ENCODE results near the gene KCNJ6. TPM values are rescaled to one million over a fixed set of nuclear protein-coding genes. Genes with fewer than 3 reads are reported as not detected.

Gene KCNJ6
- total and polyA plus RNA-seq, 10 of the 15 experiments (the other 5 are each of a cell fraction or from before 2014, with no cell fraction given) = 0.03 to 0.07 (median 0.04) TPM; not detected in 7

DNA sequence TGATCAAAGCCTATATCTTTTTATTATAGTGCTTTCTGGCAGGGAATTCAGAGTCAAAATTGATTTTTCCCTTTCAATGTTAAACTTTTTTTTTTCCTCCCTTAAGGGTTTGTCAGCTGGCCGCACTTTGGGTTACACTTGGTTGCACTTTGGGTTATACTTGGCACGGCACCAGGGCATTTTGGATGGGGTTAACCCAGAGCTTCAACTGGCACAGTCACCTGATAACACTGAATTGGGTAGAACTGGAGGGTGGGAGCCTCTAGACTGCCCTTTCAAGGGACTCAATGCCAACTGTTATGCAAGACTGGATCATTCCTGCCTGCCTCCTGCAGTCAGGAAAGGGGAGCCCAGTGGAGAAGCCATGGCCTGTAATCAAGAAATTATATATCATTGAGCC is 211.5 kb downstream of the KCNJ6 start (continued):
- TF ChIP-seq RB1 (IDR thresholded peaks at IDR 0.05; ENCODE audit: borderline replicate concordance) (no peak), SRF (IDR thresholded peaks at IDR 0.05; ENCODE audit: low read depth in 2 of 2, low read length in 2 of 2) (no peak)
- TF ChIP-seq, protein P1, sequence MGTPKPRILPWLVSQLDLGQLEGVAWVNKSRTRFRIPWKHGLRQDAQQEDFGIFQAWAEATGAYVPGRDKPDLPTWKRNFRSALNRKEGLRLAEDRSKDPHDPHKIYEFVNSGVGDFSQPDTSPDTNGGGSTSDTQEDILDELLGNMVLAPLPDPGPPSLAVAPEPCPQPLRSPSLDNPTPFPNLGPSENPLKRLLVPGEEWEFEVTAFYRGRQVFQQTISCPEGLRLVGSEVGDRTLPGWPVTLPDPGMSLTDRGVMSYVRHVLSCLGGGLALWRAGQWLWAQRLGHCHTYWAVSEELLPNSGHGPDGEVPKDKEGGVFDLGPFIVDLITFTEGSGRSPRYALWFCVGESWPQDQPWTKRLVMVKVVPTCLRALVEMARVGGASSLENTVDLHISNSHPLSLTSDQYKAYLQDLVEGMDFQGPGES (IDR thresholded peaks at IDR 0.05) = no peak

DNA sequence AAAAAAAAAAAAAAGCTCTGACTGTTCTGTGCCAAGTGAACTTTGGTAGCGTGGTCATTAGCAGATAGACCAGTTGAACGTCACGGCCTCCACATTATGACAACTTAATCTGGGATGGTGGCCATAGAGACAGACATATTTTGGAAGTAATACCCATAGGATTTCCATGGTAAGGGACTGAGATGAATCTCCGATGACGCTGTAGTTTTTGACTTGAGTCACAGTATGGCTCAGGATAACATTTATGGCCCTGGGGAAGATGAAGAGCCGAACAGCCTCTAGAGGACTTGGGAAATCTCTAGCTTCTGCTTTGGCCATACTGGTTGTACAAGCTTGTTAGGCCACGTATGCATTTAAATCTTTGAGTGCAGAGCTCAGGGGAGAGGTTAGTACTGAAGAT is 214.0 kb downstream of the KCNJ6 start:
- POLR2A ChIA-PET = no interaction called here
- TF ChIP-seq EED (IDR thresholded peaks at IDR 0.05; ENCODE audit: low read depth) (no peak), MXI1 (IDR thresholded peaks at IDR 0.05; ENCODE audit: low read depth, low read length) (no peak), PAX8 (IDR thresholded peaks at IDR 0.05) (no peak), MTA2 (IDR thresholded peaks at IDR 0.05; ENCODE audit: low read depth) (no peak), SIX5 (IDR thresholded peaks at IDR 0.05; ENCODE audit: low read depth, low read length, severe bottlenecking) (no peak), POLR2AphosphoS5 (IDR thresholded peaks at IDR 0.05; ENCODE audit: low read length) (no peak), ZNF217 (IDR thresholded peaks at IDR 0.05) (no peak)
- TF ChIP-seq, protein P2, sequence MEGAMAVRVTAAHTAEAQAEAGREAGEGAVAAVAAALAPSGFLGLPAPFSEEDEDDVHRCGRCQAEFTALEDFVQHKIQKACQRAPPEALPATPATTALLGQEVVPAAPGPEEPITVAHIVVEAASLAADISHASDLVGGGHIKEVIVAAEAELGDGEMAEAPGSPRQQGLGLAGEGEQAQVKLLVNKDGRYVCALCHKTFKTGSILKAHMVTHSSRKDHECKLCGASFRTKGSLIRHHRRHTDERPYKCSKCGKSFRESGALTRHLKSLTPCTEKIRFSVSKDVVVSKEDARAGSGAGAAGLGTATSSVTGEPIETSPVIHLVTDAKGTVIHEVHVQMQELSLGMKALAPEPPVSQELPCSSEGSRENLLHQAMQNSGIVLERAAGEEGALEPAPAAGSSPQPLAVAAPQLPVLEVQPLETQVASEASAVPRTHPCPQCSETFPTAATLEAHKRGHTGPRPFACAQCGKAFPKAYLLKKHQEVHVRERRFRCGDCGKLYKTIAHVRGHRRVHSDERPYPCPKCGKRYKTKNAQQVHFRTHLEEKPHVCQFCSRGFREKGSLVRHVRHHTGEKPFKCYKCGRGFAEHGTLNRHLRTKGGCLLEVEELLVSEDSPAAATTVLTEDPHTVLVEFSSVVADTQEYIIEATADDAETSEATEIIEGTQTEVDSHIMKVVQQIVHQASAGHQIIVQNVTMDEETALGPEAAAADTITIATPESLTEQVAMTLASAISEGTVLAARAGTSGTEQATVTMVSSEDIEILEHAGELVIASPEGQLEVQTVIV (IDR thresholded peaks at IDR 0.05; ENCODE audit: borderline replicate concordance, partially characterized antibody) = no peak
- TF ChIP-seq, protein P3, sequence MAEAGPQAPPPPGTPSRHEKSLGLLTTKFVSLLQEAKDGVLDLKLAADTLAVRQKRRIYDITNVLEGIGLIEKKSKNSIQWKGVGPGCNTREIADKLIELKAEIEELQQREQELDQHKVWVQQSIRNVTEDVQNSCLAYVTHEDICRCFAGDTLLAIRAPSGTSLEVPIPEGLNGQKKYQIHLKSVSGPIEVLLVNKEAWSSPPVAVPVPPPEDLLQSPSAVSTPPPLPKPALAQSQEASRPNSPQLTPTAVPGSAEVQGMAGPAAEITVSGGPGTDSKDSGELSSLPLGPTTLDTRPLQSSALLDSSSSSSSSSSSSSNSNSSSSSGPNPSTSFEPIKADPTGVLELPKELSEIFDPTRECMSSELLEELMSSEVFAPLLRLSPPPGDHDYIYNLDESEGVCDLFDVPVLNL (IDR thresholded peaks at IDR 0.05; ENCODE audit: low read depth, low read length) = no peak
- TF ChIP-seq, protein P4, sequence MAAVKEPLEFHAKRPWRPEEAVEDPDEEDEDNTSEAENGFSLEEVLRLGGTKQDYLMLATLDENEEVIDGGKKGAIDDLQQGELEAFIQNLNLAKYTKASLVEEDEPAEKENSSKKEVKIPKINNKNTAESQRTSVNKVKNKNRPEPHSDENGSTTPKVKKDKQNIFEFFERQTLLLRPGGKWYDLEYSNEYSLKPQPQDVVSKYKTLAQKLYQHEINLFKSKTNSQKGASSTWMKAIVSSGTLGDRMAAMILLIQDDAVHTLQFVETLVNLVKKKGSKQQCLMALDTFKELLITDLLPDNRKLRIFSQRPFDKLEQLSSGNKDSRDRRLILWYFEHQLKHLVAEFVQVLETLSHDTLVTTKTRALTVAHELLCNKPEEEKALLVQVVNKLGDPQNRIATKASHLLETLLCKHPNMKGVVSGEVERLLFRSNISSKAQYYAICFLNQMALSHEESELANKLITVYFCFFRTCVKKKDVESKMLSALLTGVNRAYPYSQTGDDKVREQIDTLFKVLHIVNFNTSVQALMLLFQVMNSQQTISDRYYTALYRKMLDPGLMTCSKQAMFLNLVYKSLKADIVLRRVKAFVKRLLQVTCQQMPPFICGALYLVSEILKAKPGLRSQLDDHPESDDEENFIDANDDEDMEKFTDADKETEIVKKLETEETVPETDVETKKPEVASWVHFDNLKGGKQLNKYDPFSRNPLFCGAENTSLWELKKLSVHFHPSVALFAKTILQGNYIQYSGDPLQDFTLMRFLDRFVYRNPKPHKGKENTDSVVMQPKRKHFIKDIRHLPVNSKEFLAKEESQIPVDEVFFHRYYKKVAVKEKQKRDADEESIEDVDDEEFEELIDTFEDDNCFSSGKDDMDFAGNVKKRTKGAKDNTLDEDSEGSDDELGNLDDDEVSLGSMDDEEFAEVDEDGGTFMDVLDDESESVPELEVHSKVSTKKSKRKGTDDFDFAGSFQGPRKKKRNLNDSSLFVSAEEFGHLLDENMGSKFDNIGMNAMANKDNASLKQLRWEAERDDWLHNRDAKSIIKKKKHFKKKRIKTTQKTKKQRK (IDR thresholded peaks at IDR 0.05; ENCODE audit: low read depth, low read length) = no peak
- H3K36me3 ChIP-seq (ENCODE audit: control insufficient read depth in 2 of 2, insufficient read depth in 2 of 2, low read length in 1 of 2) = no peaks in the 10 kb centered on the region
- in situ Hi-C loops (cut with MboI) (no loop called here), intact Hi-C loops (cut with micrococcal nuclease; ENCODE audit: unreplicated experiment) (no loop called here)
- CTCF ChIA-PET = interaction anchor here (2.1 to 2.3 kb wide), 2 partner anchors 10 to 425 kb away, joined by 17 to 21 read pairs; no protein-coding TSS in a partner anchor
- H4K20me1 ChIP-seq (ENCODE audit: control insufficient read depth, insufficient read depth) = no peaks in the 10 kb centered on the region
- no peaks in the 10 kb centered on the region; the same call in 1 of the 2 replicates for H3K4me1 ChIP-seq (ENCODE audit: control insufficient read depth, insufficient read depth, low read length)
- no TSS peak for BruUV-seq (replicated peaks)
- H3K4me2 ChIP-seq (ENCODE audit: control insufficient read depth, insufficient read depth) = no peak overlapping the region
- peaks cover 0 to 1% of the 10 kb centered on the region in 2 experiments; a peak in 1 of 4 replicates for H3K27me3 ChIP-seq (replicated peaks in 1 of 2; ENCODE audit: control insufficient read depth in 2 of 2, insufficient read depth in 2 of 2, low read length in 1 of 2)
- 57% methylated on average over 7 of the region's 7 CpGs for WGBS (ENCODE audit: insufficient coverage, insufficient replicate concordance, low lambda C conversion rate, missing lambda C conversion rate)
- RAD21 ChIA-PET (ENCODE audit: unreplicated experiment) = no interaction called here
- no peaks in the 10 kb centered on the region for H3K79me2 ChIP-seq (ENCODE audit: control insufficient read depth, insufficient read depth, low read length)
- SMC1A ChIA-PET (ENCODE audit: uncharacterized antibody, unreplicated experiment) = interaction anchor here (1.3 to 2.3 kb wide), 2 partner anchors 17 to 422 kb away, joined by 3 to 6 read pairs; no protein-coding TSS in a partner anchor
- H3K27ac ChIP-seq (ENCODE audit: control insufficient read depth, insufficient read depth) = no peak overlapping the region
- no peak overlapping the region for H3K9ac ChIP-seq (ENCODE audit: control insufficient read depth, insufficient read depth, low read length)
- no peak overlapping the region for H2AFZ ChIP-seq (ENCODE audit: control insufficient read depth, low read depth, low read length)
- DNase-seq (ENCODE audit: low read depth, low spot score) (no peak), FAIRE-seq (no peak), ATAC-seq (no peak)
- no peaks in the 10 kb centered on the region for H3K9me3 ChIP-seq (replicated peaks; ENCODE audit: control insufficient read depth, insufficient read depth, low read length)
- H3K4me3 ChIP-seq = no peak overlapping the region

All from GM12878 (cell line).